ENCODE data around the gene SMPDL3B.

DNA sequence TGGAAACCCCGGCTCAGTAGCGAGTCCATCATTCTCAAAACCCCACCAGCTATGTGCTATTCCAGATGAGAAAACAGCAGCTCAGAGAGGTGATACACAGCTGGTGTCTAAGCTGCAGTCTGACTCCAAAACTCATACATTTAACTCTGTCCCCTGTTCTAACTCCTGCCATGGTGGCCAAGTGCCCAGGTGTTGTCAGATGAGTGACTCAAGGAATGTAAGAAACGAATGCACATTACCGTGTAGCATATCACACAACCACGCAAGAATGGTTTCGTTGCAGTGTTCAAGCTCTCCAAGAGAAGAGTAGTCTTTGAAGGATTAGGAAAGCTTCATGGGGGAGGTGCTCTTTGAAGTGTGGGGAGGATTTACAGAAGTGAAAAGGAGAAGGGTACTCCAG is 20.3 kb downstream of the SMPDL3B start:
- TF ChIP-seq, protein P1, sequence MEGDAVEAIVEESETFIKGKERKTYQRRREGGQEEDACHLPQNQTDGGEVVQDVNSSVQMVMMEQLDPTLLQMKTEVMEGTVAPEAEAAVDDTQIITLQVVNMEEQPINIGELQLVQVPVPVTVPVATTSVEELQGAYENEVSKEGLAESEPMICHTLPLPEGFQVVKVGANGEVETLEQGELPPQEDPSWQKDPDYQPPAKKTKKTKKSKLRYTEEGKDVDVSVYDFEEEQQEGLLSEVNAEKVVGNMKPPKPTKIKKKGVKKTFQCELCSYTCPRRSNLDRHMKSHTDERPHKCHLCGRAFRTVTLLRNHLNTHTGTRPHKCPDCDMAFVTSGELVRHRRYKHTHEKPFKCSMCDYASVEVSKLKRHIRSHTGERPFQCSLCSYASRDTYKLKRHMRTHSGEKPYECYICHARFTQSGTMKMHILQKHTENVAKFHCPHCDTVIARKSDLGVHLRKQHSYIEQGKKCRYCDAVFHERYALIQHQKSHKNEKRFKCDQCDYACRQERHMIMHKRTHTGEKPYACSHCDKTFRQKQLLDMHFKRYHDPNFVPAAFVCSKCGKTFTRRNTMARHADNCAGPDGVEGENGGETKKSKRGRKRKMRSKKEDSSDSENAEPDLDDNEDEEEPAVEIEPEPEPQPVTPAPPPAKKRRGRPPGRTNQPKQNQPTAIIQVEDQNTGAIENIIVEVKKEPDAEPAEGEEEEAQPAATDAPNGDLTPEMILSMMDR (IDR thresholded peaks at IDR 0.05) = no peak
- no peak for TF ChIP-seq POLR2A (IDR thresholded peaks at IDR 0.05)
